IMR-90 (cell line): ENCODE measurements around the gene KRTAP10-7. TPM values are rescaled to one million over a fixed set of nuclear protein-coding genes. Genes with fewer than 3 reads are reported as not detected.

Source experiments
- ATAC-seq: fragments of 200-7000 bp; cut with Tn5 transposase; 2 replicates; pipeline ENCODE4 v1.9.1; 2020; ENCODE audit warnings: low read depth, mild to moderate bottlenecking, moderate library complexity
- BruUV-seq: library from RNA; stranded (reverse); fragments of 400-500 nt; replicated peaks from 2 replicates; lab custom pipeline; 2021; lab: Mats Ljungman, UMichigan
- CTCF ChIA-PET: fragments of 300-600 bp; formaldehyde crosslinking; extraction: SDS; loops from one replicate; lab custom pipeline; 2021; ENCODE audit warnings: antibody characterized with exemption; lab: Yijun Ruan, JAX
- POLR2A ChIA-PET: fragments of 300-600 bp; sonication (Branson Sonifier 250); formaldehyde crosslinking; loops from one replicate; lab custom pipeline; 2022; ENCODE audit warnings: antibody characterized with exemption; ENCODE audit not compliant: unreplicated experiment; lab: Charles Lee
- DNase-seq: peaks from one replicate; pipeline ENCODE4 v3.0.0; 2013
- H2AFZ ChIP-seq: replicated peaks from 2 replicates; pipeline ENCODE3; 2013; ENCODE audit warnings: low read length, mild to moderate bottlenecking; ENCODE audit not compliant: poor library complexity
- H2AK5ac ChIP-seq: 2 replicates; pipeline ENCODE4 v1.6.1; 2013; ENCODE audit warnings: low read depth, low read length, inconsistent platforms
- H2AK9ac ChIP-seq: replicated peaks from 2 replicates; pipeline ENCODE3; 2013; ENCODE audit warnings: mild to moderate bottlenecking, low read depth, low read length, moderate library complexity; ENCODE audit not compliant: poor library complexity
- H2BK120ac ChIP-seq: 2 replicates; pipeline ENCODE4 v1.6.1; 2013; ENCODE audit warnings: low read depth, low read length, inconsistent platforms
- H2BK15ac ChIP-seq: 3 replicates; pipeline ENCODE4 v1.6.1; 2013; ENCODE audit warnings: low read depth, low read length, inconsistent platforms
- H2BK20ac ChIP-seq: 2 replicates; pipeline ENCODE4 v1.6.1; 2013; ENCODE audit warnings: low read depth, mild to moderate bottlenecking, inconsistent platforms, low read length, moderate library complexity
- H2BK5ac ChIP-seq: 2 replicates; pipeline ENCODE4 v1.6.1; 2013; ENCODE audit warnings: mild to moderate bottlenecking, low read depth, low read length, inconsistent platforms; ENCODE audit not compliant: poor library complexity, severe bottlenecking
- H3K14ac ChIP-seq: replicated peaks from 2 replicates; pipeline ENCODE4 v1.6.1; 2013; ENCODE audit warnings: low read depth, low read length, inconsistent platforms
- H3K18ac ChIP-seq: 2 replicates; pipeline ENCODE4 v1.6.1; 2013; ENCODE audit warnings: low read depth, low read length, control low read depth
- H3K23ac ChIP-seq: 2 replicates; pipeline ENCODE4 v1.6.1; 2013; ENCODE audit warnings: low read depth, low read length, inconsistent platforms
- H3K27ac ChIP-seq: 2 replicates; pipeline ENCODE4 v1.5.1; 2013; ENCODE audit warnings: mild to moderate bottlenecking, control low read depth, low read length; ENCODE audit not compliant: insufficient read depth
- H3K27me3 ChIP-seq: 2 replicates; pipeline ENCODE4 v1.6.1; 2013; ENCODE audit warnings: low read length; ENCODE audit not compliant: control insufficient read depth, insufficient read depth
- H3K36me3 ChIP-seq: 2 replicates; pipeline ENCODE4 v1.6.1; 2013; ENCODE audit warnings: low read length, mixed read lengths; ENCODE audit not compliant: control insufficient read depth, insufficient read depth
- H3K4ac ChIP-seq: 2 replicates; pipeline ENCODE4 v1.6.1; 2013; ENCODE audit warnings: low read depth, low read length, inconsistent platforms
- H3K4me1 ChIP-seq: 2 replicates; pipeline ENCODE4 v1.6.1; 2013; ENCODE audit warnings: low read length, mixed read lengths; ENCODE audit not compliant: control insufficient read depth, insufficient read depth
- H3K4me2 ChIP-seq: 2 replicates; pipeline ENCODE4 v1.6.1; 2013; ENCODE audit warnings: low read depth, mild to moderate bottlenecking, control low read depth, low read length, moderate library complexity
- H3K4me3 ChIP-seq: 2 replicates; pipeline ENCODE4 v1.5.1; 2013; ENCODE audit warnings: low read depth, mild to moderate bottlenecking, control low read depth, low read length, moderate library complexity; ENCODE audit not compliant: insufficient read depth
- H3K56ac ChIP-seq: 2 replicates; pipeline ENCODE4 v1.6.1; 2013; ENCODE audit warnings: low read length, inconsistent platforms; ENCODE audit not compliant: insufficient read depth; ENCODE audit errors: extremely low read depth
- H3K79me1 ChIP-seq, 2 experiments: 2 replicates each; pipeline ENCODE4 v1.6.1; 2013; ENCODE audit warnings: low read length in 2 of 2, inconsistent platforms in 1 of 2, low read depth in 1 of 2
- H3K9ac ChIP-seq: 2 replicates; pipeline ENCODE4 v1.6.1; 2013; ENCODE audit warnings: low read depth, low read length, control low read depth
- H3K9me1 ChIP-seq: 2 replicates; pipeline ENCODE4 v1.6.1; 2013; ENCODE audit warnings: low read length, inconsistent platforms; ENCODE audit not compliant: insufficient read depth
- H3K9me3 ChIP-seq: 2 replicates; pipeline ENCODE4 v1.6.1; 2013; ENCODE audit warnings: low read length; ENCODE audit not compliant: control insufficient read depth, insufficient read depth
- H4K20me1 ChIP-seq: 2 replicates; pipeline ENCODE4 v1.6.1; 2013; ENCODE audit warnings: low read length, inconsistent platforms; ENCODE audit not compliant: insufficient read depth
- H4K5ac ChIP-seq: 2 replicates; pipeline ENCODE4 v1.6.1; 2013; ENCODE audit warnings: mild to moderate bottlenecking, low read depth, low read length, control low read depth
- H4K8ac ChIP-seq, 2 experiments: 2 replicates each; pipeline ENCODE4 v1.6.1; 2013; ENCODE audit warnings: low read depth in 2 of 2, low read length in 2 of 2, control low read depth in 1 of 2, inconsistent platforms in 1 of 2
- H4K91ac ChIP-seq: 2 replicates; pipeline ENCODE4 v1.6.1; 2013; ENCODE audit warnings: low read depth, low read length, inconsistent platforms; ENCODE audit not compliant: insufficient read depth
- MAFK ChIP-seq: IDR thresholded peaks from 2 replicates; pipeline ENCODE4 v1.6.1; 2012; ENCODE audit warnings: low read depth, low read length, improper control_type of control experiment
- NFE2L2 ChIP-seq: fragments of 150-350 bp; IDR thresholded peaks from 2 replicates; pipeline ENCODE4 v1.6.1; 2016; ENCODE audit warnings: low read depth, mild to moderate bottlenecking, low read length
- RAD21 ChIP-seq: IDR thresholded peaks from 2 replicates; pipeline ENCODE4 v1.6.1; 2012; ENCODE audit warnings: low read length, improper control_type of control experiment
- USF2 ChIP-seq: fragments of 150-350 bp; IDR thresholded peaks from 2 replicates; pipeline ENCODE4 v1.6.1; 2017; ENCODE audit warnings: mild to moderate bottlenecking, antibody characterized with exemption, low read length, low read depth
- WGBS, 2 experiments: methylation state at CpG; one replicate each; pipeline versions ENCODE4 v1.1.5 to v1.1.7; 2013; ENCODE audit warnings: missing lambda C conversion rate in 2 of 2; ENCODE audit not compliant: insufficient read length in 1 of 2; ENCODE audit errors: extremely low coverage in 2 of 2; 5-methylcytosine and 5-hydroxymethylcytosine counted together
- dilution Hi-C: fragments of 300-500 bp; cut with HindIII; formaldehyde crosslinking; loops from one replicate; pipeline ENCODE4 v1.14.3; 2018; ENCODE audit warnings: low sequenced_read_pairs; ENCODE audit not compliant: unreplicated experiment
- in situ Hi-C: fragments of 300-500 bp; cut with MboI; formaldehyde crosslinking; loops from 3 replicates; pipeline ENCODE4 v1.14.3; 2019; ENCODE audit warnings: low sequenced_read_pairs, inconsistent platforms, mixed read lengths
- intact Hi-C: fragments of 100-400 bp; cut with micrococcal nuclease; formaldehyde crosslinking; loops from 2 replicates; pipeline ENCODE4 v1.10.0; 2022
- polyA plus RNA-seq, 3 experiments: library from polyadenylated mRNA; depleted of rRNA; stranded (reverse); fragments of >200 nt; gene quantifications; 2 replicates each; pipeline ENCODE4 v1.2.3, GENCODE V29; 2012; ENCODE audit warnings: low replicate concordance in 1 of 3
- total RNA-seq: library from RNA; depleted of rRNA; stranded (reverse); fragments of >200 nt; gene quantifications from 2 replicates; pipeline ENCODE4 v1.2.3, GENCODE V29; 2012

KRTAP10-7 gene
- total and polyA plus RNA-seq, 2 of the 4 experiments (the other 2 are of a cell fraction) = not detected

GRCh38 chr21:44649521-44650100, 49.2 kb downstream of the KRTAP10-7 start:
- Histone ChIP-seq H3K14ac (no peak overlapping the region), H3K23ac (no peak overlapping the region), H3K4me3 (no peak overlapping the region), H3K56ac (no peak overlapping the region), H3K9me3 (peaks cover 2% of the 10 kb centered on the region), H2AK9ac (no peak overlapping the region), H4K91ac (no peak overlapping the region), H4K5ac (no peak overlapping the region), H3K4me1 (no peaks in the 10 kb centered on the region), H3K4ac (no peak overlapping the region), H2BK15ac (no peak overlapping the region), H3K79me1 (no peaks in the 10 kb centered on the region), H4K8ac (no peak overlapping the region), H3K18ac (no peak overlapping the region), H2BK120ac (no peak overlapping the region), H2AK5ac (no peak overlapping the region), H3K27me3 (no peaks in the 10 kb centered on the region; the same call in 1 of the 2 replicates), H3K36me3 (no peaks in the 10 kb centered on the region), H3K4me2 (no peak overlapping the region), H3K9me1 (no peaks in the 10 kb centered on the region), H2AFZ (no peak overlapping the region), H2BK20ac (no peak overlapping the region), H4K20me1 (no peaks in the 10 kb centered on the region), H3K9ac (no peak overlapping the region), H3K27ac (no peak overlapping the region), H2BK5ac (no peak overlapping the region)
- ATAC-seq (no peak), DNase-seq (no peak)
- ChIA-PET CTCF (no interaction called here), POLR2A (no interaction called here)
- intact Hi-C loops = loop anchor here (10.0 kb wide), 1 partner anchor 65 kb away; the partner anchor contains the start of gene TSPEAR
- no TSS peak for BruUV-seq
- dilution Hi-C loops = no loop called here
- WGBS, 2 experiments = 77% methylated on average over 6 of the region's 18 CpGs; no CpG with 5 or more reads in 1 of the 2 experiments
- no peak for TF ChIP-seq NFE2L2
- no peak for TF ChIP-seq RAD21
- TF ChIP-seq USF2 = no peak
- no peak for TF ChIP-seq MAFK
- in situ Hi-C loops = no loop called here
